ENCODE data around the gene SMNDC1. TPM values are rescaled to one million over a fixed set of nuclear protein-coding genes. Genes with fewer than 3 reads are reported as not detected.

The SMNDC1 gene
- total and polyA plus RNA-seq, 2 donors from 2014 or later, result 12.4 to 28.6 TPM

DNA sequence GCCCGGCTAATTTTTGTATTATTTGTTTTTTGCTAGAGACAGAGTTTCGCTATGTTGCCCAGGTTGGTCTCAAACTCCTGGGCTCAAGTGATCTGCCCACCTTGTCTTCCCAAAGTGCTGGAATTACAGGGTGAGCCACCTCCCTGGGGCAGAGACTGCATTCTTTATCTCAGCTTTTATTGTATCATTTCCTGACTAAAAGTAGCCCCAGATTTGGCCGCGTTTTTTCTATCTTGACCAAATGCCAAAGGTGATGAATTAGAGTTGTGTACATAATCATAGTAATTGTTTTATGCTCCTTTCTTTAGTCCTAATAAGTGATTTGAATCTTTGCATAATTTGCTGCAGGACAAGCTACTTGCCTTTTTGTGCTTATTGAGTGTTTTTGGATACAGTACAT lies 3.1 kb upstream of the SMNDC1 start:
- Histone ChIP-seq H3K27ac (ENCODE audit: low read depth in 2 of 2, low read length in 2 of 2) (no peak overlapping the region), H3K9ac (ENCODE audit: low read length in 3 of 3) (no peak overlapping the region), H3K9me3 (ENCODE audit: control insufficient read depth in 2 of 3, insufficient read depth in 1 of 3, low read length in 3 of 3) (no peaks in the 10 kb centered on the region), H3K4me3 (ENCODE audit: low read length in 3 of 3) (no peak overlapping the region), H3K27me3 (ENCODE audit: control insufficient read depth, insufficient read depth, low read length) (no peaks in the 10 kb centered on the region), H3K36me3 (ENCODE audit: control insufficient read depth in 2 of 3, insufficient read depth in 3 of 3, low read length in 3 of 3) (peaks cover 0 to 7% (median under 1%) of the 10 kb centered on the region in 3 donors), H3K4me1 (ENCODE audit: control insufficient read depth in 2 of 3, insufficient read depth in 2 of 3, low read depth in 1 of 3, low read length in 3 of 3) (peaks cover 0 to 13% (median 4%) of the 10 kb centered on the region in 3 donors)
- TF ChIP-seq, protein P1, sequence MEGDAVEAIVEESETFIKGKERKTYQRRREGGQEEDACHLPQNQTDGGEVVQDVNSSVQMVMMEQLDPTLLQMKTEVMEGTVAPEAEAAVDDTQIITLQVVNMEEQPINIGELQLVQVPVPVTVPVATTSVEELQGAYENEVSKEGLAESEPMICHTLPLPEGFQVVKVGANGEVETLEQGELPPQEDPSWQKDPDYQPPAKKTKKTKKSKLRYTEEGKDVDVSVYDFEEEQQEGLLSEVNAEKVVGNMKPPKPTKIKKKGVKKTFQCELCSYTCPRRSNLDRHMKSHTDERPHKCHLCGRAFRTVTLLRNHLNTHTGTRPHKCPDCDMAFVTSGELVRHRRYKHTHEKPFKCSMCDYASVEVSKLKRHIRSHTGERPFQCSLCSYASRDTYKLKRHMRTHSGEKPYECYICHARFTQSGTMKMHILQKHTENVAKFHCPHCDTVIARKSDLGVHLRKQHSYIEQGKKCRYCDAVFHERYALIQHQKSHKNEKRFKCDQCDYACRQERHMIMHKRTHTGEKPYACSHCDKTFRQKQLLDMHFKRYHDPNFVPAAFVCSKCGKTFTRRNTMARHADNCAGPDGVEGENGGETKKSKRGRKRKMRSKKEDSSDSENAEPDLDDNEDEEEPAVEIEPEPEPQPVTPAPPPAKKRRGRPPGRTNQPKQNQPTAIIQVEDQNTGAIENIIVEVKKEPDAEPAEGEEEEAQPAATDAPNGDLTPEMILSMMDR (IDR thresholded peaks at IDR 0.05; ENCODE audit: borderline replicate concordance, extremely low read depth, insufficient read depth), result no peak
- FAIRE-seq (no peak), DNase-seq (no peak)
- intact Hi-C loops (cut with DNase I), result no loop called here

DNA sequence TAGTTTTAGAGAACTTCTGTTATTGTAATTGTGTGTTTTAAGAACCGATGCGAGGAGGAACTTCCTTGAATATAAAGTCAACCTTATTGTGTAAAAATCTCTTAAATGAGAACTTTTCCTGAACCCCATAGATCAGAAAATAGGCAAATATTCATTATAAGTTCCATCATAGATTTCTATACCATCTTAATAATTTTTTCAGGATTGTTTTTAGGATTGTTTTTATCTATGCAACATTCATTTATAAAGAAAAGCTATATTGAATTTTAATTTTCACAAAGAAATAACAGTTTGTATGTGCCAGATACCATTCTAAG lies 1.7 kb upstream of the SMNDC1 start:
- Histone ChIP-seq H3K9ac (ENCODE audit: low read length in 3 of 3) (no peak overlapping the region), H3K27me3 (ENCODE audit: control insufficient read depth, insufficient read depth, low read length) (no peaks in the 10 kb centered on the region), H3K9me3 (ENCODE audit: control insufficient read depth in 2 of 3, insufficient read depth in 1 of 3, low read length in 3 of 3) (no peaks in the 10 kb centered on the region), H3K36me3 (ENCODE audit: control insufficient read depth in 2 of 3, insufficient read depth in 3 of 3, low read length in 3 of 3) (peaks cover 2 to 21% (median 4%) of the 10 kb centered on the region in 3 donors), H3K4me3 (ENCODE audit: low read length in 3 of 3) (peak overlapping the region in 2 of 3 donors; percentile 4 to 7), H3K27ac (ENCODE audit: low read depth in 2 of 2, low read length in 2 of 2) (no peak overlapping the region), H3K4me1 (ENCODE audit: control insufficient read depth in 2 of 3, insufficient read depth in 2 of 3, low read depth in 1 of 3, low read length in 3 of 3) (peaks cover 0 to 16% (median 8%) of the 10 kb centered on the region in 3 donors)
- FAIRE-seq (no peak), DNase-seq (no peak)
- TF ChIP-seq, protein P1 (IDR thresholded peaks at IDR 0.05; ENCODE audit: borderline replicate concordance, extremely low read depth, insufficient read depth), result no peak
- intact Hi-C loops (cut with DNase I), result no loop called here

DNA sequence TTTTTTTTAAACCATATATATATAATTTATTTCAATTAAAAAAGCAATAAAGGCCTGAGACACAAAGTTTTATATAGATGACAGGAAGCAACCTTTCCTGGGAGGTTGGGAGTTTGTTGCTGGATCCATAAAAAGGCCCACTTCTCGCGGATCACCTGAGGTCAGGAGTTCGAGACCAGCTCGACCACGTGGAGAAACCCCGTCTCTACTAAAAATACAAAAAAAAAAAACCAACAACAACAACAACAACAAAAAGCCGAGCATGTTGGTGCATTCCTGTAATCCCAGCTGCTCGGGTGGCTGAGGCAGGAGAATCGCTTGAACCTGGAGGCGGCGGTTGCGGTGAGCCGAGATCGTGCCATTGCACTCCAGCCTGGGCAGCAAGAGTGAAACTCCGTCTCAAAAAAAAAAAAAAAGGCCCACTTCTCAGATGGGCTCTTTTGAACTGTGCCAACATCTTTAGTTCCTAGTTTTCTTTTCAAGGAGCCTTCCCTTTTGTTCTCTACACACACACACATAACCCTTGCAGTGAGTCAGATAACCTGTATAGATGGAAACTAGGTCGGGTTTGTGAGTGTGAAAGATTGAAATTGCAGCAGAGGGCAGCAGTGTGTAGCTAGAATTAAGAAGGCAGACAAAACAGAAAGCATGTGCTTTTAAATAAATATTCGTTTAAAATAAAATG lies 1.2 kb upstream of the SMNDC1 start:
- no peaks in the 10 kb centered on the region for H3K27me3 ChIP-seq (ENCODE audit: control insufficient read depth, insufficient read depth, low read length)
- peak overlapping the region in 1 of 3 donors; percentile 3 for H3K9ac ChIP-seq (ENCODE audit: low read length in 3 of 3)
- intact Hi-C loops (cut with DNase I), result no loop called here
- TF ChIP-seq, protein P1 (IDR thresholded peaks at IDR 0.05; ENCODE audit: borderline replicate concordance, extremely low read depth, insufficient read depth), result peak; percentile 62
- peak overlapping the region in 2 of 3 donors; percentile 4 to 7 for H3K4me3 ChIP-seq (ENCODE audit: low read length in 3 of 3)
- FAIRE-seq (peak; percentile 88), DNase-seq (peak in 4 of 5 donors; percentile 48 to 83 (median 69))
- H3K27ac ChIP-seq (ENCODE audit: low read depth in 2 of 2, low read length in 2 of 2), result no peak overlapping the region
- no peaks in the 10 kb centered on the region for H3K9me3 ChIP-seq (ENCODE audit: control insufficient read depth in 2 of 3, insufficient read depth in 1 of 3, low read length in 3 of 3)
- H3K4me1 ChIP-seq (ENCODE audit: control insufficient read depth in 2 of 3, insufficient read depth in 2 of 3, low read depth in 1 of 3, low read length in 3 of 3), result peaks cover 0 to 20% (median 8%) of the 10 kb centered on the region in 3 donors
- peaks cover 2 to 26% (median 4%) of the 10 kb centered on the region in 3 donors for H3K36me3 ChIP-seq (ENCODE audit: control insufficient read depth in 2 of 3, insufficient read depth in 3 of 3, low read length in 3 of 3)
